Measurements from ENCODE around the gene ZBTB5.

Gene ZBTB5

GRCh38 chr9:37417857-37418618 is 47.2 kb downstream of the ZBTB5 start:
- no peaks in the 10 kb centered on the region for H4K20me1 ChIP-seq (ENCODE audit: low read depth, low read length)
- no peak overlapping the region for H3K4me2 ChIP-seq (ENCODE audit: low read depth, low read length, poor library complexity, severe bottlenecking)
- H3K9me2 ChIP-seq (replicated peaks; ENCODE audit: insufficient read depth, low read length): no peaks in the 10 kb centered on the region
- H3K27ac ChIP-seq (ENCODE audit: low read depth, low read length): no peak overlapping the region
- TF ChIP-seq CTCF (IDR thresholded peaks at IDR 0.05; ENCODE audit: insufficient read depth, low read length, poor library complexity, severe bottlenecking) (no peak), EZH2phosphoT487 (conservative IDR thresholded peaks at IDR 0.05; ENCODE audit: low read length) (no peak)
- H3K4me3 ChIP-seq (ENCODE audit: insufficient read depth, low read length, poor library complexity, severe bottlenecking): no peak overlapping the region
- no peaks in the 10 kb centered on the region for H3K27me3 ChIP-seq (ENCODE audit: low read length)
- H3K9ac ChIP-seq (ENCODE audit: low read length): no peak overlapping the region
- no peak overlapping the region for H2AFZ ChIP-seq (ENCODE audit: low read depth, low read length, severe bottlenecking)
- peaks cover 14% of the 10 kb centered on the region for H3K79me2 ChIP-seq (ENCODE audit: insufficient read depth, low read length)
- H3K36me3 ChIP-seq (ENCODE audit: low read length): no peaks in the 10 kb centered on the region
- no peaks in the 10 kb centered on the region for H3K9me3 ChIP-seq (ENCODE audit: insufficient read depth, low read length)
- H3F3A ChIP-seq (ENCODE audit: insufficient read depth): peaks cover 17% of the 10 kb centered on the region

GRCh38 chr9:37417252-37417803 is 47.9 kb downstream of the ZBTB5 start:
- peaks cover 21% of the 10 kb centered on the region for H3F3A ChIP-seq (ENCODE audit: insufficient read depth)
- peaks cover 15% of the 10 kb centered on the region for H3K79me2 ChIP-seq (ENCODE audit: insufficient read depth, low read length)
- H3K27me3 ChIP-seq (ENCODE audit: low read length): no peaks in the 10 kb centered on the region
- H4K20me1 ChIP-seq (ENCODE audit: low read depth, low read length): no peaks in the 10 kb centered on the region
- H3K4me3 ChIP-seq (ENCODE audit: insufficient read depth, low read length, poor library complexity, severe bottlenecking): no peak overlapping the region
- no peaks in the 10 kb centered on the region for H3K9me3 ChIP-seq (ENCODE audit: insufficient read depth, low read length)
- TF ChIP-seq CTCF (IDR thresholded peaks at IDR 0.05; ENCODE audit: insufficient read depth, low read length, poor library complexity, severe bottlenecking) (no peak), EZH2phosphoT487 (conservative IDR thresholded peaks at IDR 0.05; ENCODE audit: low read length) (no peak)
- H3K36me3 ChIP-seq (ENCODE audit: low read length): no peaks in the 10 kb centered on the region
- no peak overlapping the region for H3K9ac ChIP-seq (ENCODE audit: low read length)
- H3K4me2 ChIP-seq (ENCODE audit: low read depth, low read length, poor library complexity, severe bottlenecking): no peak overlapping the region
- no peak overlapping the region for H2AFZ ChIP-seq (ENCODE audit: low read depth, low read length, severe bottlenecking)
- no peak overlapping the region for H3K27ac ChIP-seq (ENCODE audit: low read depth, low read length)
- H3K9me2 ChIP-seq (replicated peaks; ENCODE audit: insufficient read depth, low read length): no peaks in the 10 kb centered on the region

GRCh38 chr9:37415011-37415719 is 50.1 kb downstream of the ZBTB5 start:
- H3K36me3 ChIP-seq (ENCODE audit: low read length): no peaks in the 10 kb centered on the region
- no peaks in the 10 kb centered on the region for H3K9me3 ChIP-seq (ENCODE audit: insufficient read depth, low read length)
- no peaks in the 10 kb centered on the region for H3K9me2 ChIP-seq (replicated peaks; ENCODE audit: insufficient read depth, low read length)
- peaks cover 41% of the 10 kb centered on the region for H3F3A ChIP-seq (ENCODE audit: insufficient read depth)
- no peaks in the 10 kb centered on the region for H3K27me3 ChIP-seq (ENCODE audit: low read length)
- TF ChIP-seq CTCF (IDR thresholded peaks at IDR 0.05; ENCODE audit: insufficient read depth, low read length, poor library complexity, severe bottlenecking) (peak; percentile 95), EZH2phosphoT487 (conservative IDR thresholded peaks at IDR 0.05; ENCODE audit: low read length) (no peak)
- H3K4me2 ChIP-seq (ENCODE audit: low read depth, low read length, poor library complexity, severe bottlenecking): peak overlapping the region; percentile 19
- H4K20me1 ChIP-seq (ENCODE audit: low read depth, low read length): no peaks in the 10 kb centered on the region
- H3K27ac ChIP-seq (ENCODE audit: low read depth, low read length): peak overlapping the region; percentile 93
- H3K79me2 ChIP-seq (ENCODE audit: insufficient read depth, low read length): peaks cover 15% of the 10 kb centered on the region
- peak overlapping the region; percentile 44 for H2AFZ ChIP-seq (ENCODE audit: low read depth, low read length, severe bottlenecking)
- H3K9ac ChIP-seq (ENCODE audit: low read length): peak overlapping the region; percentile 30; the same call in 1 of the 2 replicates
- no peak overlapping the region for H3K4me3 ChIP-seq (ENCODE audit: insufficient read depth, low read length, poor library complexity, severe bottlenecking)
